DND-41 (cell line): ENCODE results near the gene PAPLN.

ENCODE experiments used
- ATAC-seq: fragments of 200-7000 bp; cut with Tn5 transposase; 3 replicates; pipeline ENCODE4 v1.9.1; 2021; ENCODE audit warnings: low read depth; ENCODE audit not compliant: insufficient read depth
- DNase-seq: peaks from one replicate; pipeline ENCODE4 v3.0.0-alpha.2; 2020
- H2AFZ ChIP-seq: 2 replicates; pipeline ENCODE4 v1.6.0; 2012; ENCODE audit warnings: low read depth, low read length
- H3K27ac ChIP-seq: 2 replicates; pipeline ENCODE4 v1.5.1; 2012; ENCODE audit warnings: low read length, inconsistent platforms
- H3K27me3 ChIP-seq: fragments of 200-600 bp; sonication (generic); 2 replicates; pipeline ENCODE4 v1.6.0; 2012; ENCODE audit warnings: low read length, mild to moderate bottlenecking, inconsistent platforms; ENCODE audit not compliant: insufficient read depth, poor library complexity
- H3K36me3 ChIP-seq: 2 replicates; pipeline ENCODE4 v1.5.1; 2012; ENCODE audit warnings: low read length, inconsistent platforms; ENCODE audit not compliant: insufficient read depth
- H3K4me1 ChIP-seq: 2 replicates; pipeline ENCODE4 v1.5.1; 2012; ENCODE audit warnings: mild to moderate bottlenecking, low read length; ENCODE audit not compliant: insufficient read depth
- H3K4me2 ChIP-seq: 2 replicates; pipeline ENCODE4 v1.6.0; 2012; ENCODE audit warnings: mild to moderate bottlenecking, moderate library complexity, low read length, inconsistent platforms; ENCODE audit not compliant: insufficient read depth
- H3K4me3 ChIP-seq, 2 experiments: fragments of 200-600 bp in 1 of 2; shearing (Covaris generic) in 1 of 2; 2 replicates each; pipeline ENCODE4 v1.5.1; 2012 to 2016; ENCODE audit warnings: inconsistent platforms in 2 of 2, low read length in 2 of 2, mild to moderate bottlenecking in 2 of 2, low read depth in 1 of 2, moderate library complexity in 1 of 2
- H3K79me2 ChIP-seq: 2 replicates; pipeline ENCODE4 v1.6.0; 2012; ENCODE audit warnings: low read length, inconsistent platforms; ENCODE audit not compliant: insufficient read depth
- H3K9ac ChIP-seq: 2 replicates; pipeline ENCODE4 v1.6.0; 2012; ENCODE audit warnings: low read depth, mild to moderate bottlenecking, inconsistent platforms, low read length, moderate library complexity
- H3K9me3 ChIP-seq: 2 replicates; pipeline ENCODE4 v1.5.1; 2012; ENCODE audit warnings: low read length, moderate library complexity, mild to moderate bottlenecking, inconsistent platforms; ENCODE audit not compliant: insufficient read depth, severe bottlenecking
- H4K20me1 ChIP-seq: 2 replicates; pipeline ENCODE4 v1.6.0; 2012; ENCODE audit warnings: low read length; ENCODE audit not compliant: insufficient read depth
- EZH2 ChIP-seq: IDR thresholded peaks from 3 replicates; pipeline ENCODE4 v1.6.1; 2012; ENCODE audit warnings: borderline replicate concordance, low read depth, mild to moderate bottlenecking, moderate library complexity, low read length, inconsistent platforms; ENCODE audit not compliant: severe bottlenecking
- TF ChIP-seq, protein P1 (sequence below): IDR thresholded peaks from 2 replicates; pipeline ENCODE4 v1.5.1; 2012; ENCODE audit warnings: borderline replicate concordance, low read length, moderate library complexity, mild to moderate bottlenecking; ENCODE audit not compliant: poor library complexity, severe bottlenecking; ENCODE audit errors: extremely low read depth

PAPLN gene

DNA sequence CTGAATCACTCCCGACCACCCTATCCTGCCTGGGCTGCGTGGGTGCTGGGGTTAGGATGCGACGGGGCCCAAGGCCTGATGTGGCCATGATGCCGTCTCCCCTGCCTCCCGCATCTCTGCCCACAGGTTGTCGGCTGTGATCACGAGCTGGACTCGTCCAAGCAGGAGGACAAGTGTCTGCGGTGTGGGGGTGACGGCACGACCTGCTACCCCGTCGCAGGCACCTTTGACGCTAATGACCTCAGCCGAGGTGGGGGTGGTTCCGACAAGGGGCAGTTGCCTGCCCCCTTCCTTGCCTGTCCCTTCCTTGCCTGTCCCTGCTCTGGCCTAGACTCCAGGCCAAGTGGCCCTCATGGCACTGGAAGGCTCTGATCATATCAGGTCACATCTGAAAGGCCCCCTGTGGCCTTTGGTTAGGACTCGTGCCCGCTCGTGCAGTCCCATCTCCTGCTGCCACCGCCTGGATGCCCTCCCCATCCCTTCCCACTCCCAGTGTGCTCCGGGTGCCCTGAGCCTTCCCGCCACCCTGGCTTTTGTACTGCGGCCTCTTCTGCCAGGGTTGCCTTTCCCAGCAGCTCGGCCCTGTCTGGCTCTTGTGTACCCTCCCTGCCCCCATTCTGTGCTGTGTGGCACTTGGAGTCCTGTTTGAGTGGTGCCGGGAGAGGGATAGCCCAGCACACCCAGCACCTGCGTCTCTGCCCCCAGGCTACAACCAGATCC is 13.6 kb downstream of the PAPLN start:
- DNase-seq = no peak
- H3K9me3 ChIP-seq = no peaks in the 10 kb centered on the region

DNA sequence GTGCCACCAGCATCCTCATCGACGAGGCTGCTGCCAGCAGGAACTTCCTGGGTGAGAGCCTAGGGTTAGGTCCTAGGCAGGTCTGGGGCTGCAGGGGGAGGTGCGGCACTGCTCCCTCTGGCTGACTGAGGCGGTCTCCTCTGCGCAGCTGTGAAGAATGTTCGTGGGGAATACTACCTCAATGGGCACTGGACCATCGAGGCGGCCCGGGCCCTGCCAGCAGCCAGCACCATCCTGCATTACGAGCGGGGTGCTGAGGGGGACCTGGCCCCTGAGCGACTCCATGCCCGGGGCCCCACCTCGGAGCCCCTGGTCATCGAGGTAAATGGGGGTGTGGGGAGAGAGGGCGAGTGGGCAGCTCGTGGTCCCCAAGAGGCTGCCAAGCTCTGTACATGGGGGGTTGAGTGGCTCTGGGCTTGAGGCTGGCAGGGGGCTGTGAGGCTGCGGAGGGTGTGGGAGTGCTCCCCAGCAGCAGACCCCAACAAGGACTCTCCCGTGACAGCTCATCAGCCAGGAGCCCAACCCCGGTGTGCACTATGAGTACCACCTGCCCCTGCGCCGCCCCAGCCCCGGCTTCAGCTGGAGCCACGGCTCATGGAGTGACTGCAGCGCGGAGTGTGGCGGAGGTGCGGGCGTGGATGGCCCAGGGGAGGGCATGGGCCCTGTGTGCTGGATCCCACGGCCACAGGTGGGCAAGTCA is 14.4 kb downstream of the PAPLN start:
- ATAC-seq (no peak), DNase-seq (no peak)
- Histone ChIP-seq H3K36me3 (no peaks in the 10 kb centered on the region), H3K27me3 (no peaks in the 10 kb centered on the region), H3K79me2 (no peaks in the 10 kb centered on the region), H3K9ac (no peak overlapping the region), H3K4me1 (peaks cover 4% of the 10 kb centered on the region), H3K9me3 (no peaks in the 10 kb centered on the region), H4K20me1 (no peaks in the 10 kb centered on the region; the same call in 1 of the 2 replicates), H3K4me3 (no peak overlapping the region), H2AFZ (no peak overlapping the region), H3K4me2 (no peak overlapping the region), H3K27ac (no peak overlapping the region)
- no peak for TF ChIP-seq EZH2
- TF ChIP-seq, protein P1, sequence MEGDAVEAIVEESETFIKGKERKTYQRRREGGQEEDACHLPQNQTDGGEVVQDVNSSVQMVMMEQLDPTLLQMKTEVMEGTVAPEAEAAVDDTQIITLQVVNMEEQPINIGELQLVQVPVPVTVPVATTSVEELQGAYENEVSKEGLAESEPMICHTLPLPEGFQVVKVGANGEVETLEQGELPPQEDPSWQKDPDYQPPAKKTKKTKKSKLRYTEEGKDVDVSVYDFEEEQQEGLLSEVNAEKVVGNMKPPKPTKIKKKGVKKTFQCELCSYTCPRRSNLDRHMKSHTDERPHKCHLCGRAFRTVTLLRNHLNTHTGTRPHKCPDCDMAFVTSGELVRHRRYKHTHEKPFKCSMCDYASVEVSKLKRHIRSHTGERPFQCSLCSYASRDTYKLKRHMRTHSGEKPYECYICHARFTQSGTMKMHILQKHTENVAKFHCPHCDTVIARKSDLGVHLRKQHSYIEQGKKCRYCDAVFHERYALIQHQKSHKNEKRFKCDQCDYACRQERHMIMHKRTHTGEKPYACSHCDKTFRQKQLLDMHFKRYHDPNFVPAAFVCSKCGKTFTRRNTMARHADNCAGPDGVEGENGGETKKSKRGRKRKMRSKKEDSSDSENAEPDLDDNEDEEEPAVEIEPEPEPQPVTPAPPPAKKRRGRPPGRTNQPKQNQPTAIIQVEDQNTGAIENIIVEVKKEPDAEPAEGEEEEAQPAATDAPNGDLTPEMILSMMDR = no peak

More for the DNA sequence above, 13.6 kb downstream of the PAPLN start:
- no peaks in the 10 kb centered on the region for H3K27me3 ChIP-seq
- H3K4me3 ChIP-seq = no peak overlapping the region
- TF ChIP-seq, protein P1 = no peak
- no peak for TF ChIP-seq EZH2
- no peak for ATAC-seq
- H3K79me2 ChIP-seq = no peaks in the 10 kb centered on the region
- no peak overlapping the region for H3K4me2 ChIP-seq
- no peaks in the 10 kb centered on the region for H3K36me3 ChIP-seq
- no peak overlapping the region for H2AFZ ChIP-seq
- H3K27ac ChIP-seq = no peak overlapping the region
- no peak overlapping the region for H3K9ac ChIP-seq
- no peaks in the 10 kb centered on the region; the same call in 1 of the 2 replicates for H4K20me1 ChIP-seq
- H3K4me1 ChIP-seq = peaks cover 11% of the 10 kb centered on the region

DNA sequence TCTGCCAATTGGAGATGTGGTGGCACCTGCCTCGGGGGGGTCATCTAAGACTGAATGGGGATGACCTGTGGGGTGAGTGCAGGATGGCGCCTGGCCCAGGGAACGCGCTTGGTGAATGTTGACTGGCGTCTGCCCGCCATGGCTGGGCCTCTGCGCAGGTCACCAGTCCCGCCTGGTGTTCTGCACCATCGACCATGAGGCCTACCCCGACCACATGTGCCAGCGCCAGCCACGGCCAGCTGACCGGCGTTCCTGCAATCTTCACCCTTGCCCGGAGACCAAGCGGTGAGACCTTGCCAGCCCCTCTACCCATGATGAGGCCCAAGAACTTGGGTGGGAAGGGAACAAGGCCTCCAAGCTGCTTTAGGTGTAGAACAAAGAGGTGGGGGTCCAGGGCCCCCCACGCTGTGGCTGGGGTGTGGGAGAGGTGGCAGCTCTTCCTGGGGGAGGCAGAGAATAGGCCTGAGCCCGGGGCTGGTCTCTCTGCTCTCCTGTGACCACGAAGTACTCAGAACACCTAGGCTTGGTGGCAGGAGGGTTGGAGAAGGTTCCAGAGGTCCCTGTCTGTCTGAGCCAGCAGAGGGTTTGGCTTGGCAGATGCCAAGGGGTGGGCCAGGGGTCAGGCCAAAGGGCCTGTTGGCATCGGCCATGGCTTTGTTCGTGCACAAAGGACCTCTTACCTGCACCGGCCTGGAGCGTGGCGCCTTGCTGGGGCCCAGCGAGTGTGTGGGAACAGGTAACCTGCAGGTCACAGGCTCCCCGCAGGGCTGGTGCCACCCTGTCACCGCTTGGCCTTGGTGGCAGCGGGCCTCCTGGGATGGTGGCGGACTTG is 15.4 kb downstream of the PAPLN start:
- Histone ChIP-seq H3K4me1 (no peaks in the 10 kb centered on the region), H3K4me2 (no peak overlapping the region), H3K27ac (no peak overlapping the region), H3K4me3 (no peak overlapping the region), H3K9ac (no peak overlapping the region), H3K79me2 (no peaks in the 10 kb centered on the region), H3K36me3 (no peaks in the 10 kb centered on the region), H3K9me3 (no peaks in the 10 kb centered on the region), H4K20me1 (no peaks in the 10 kb centered on the region; the same call in 1 of the 2 replicates), H2AFZ (no peak overlapping the region), H3K27me3 (no peaks in the 10 kb centered on the region)
- ATAC-seq (no peak), DNase-seq (no peak)
- TF ChIP-seq, protein P1 = no peak
- TF ChIP-seq EZH2 = no peak
